HEK293 (cell line): ENCODE data around the gene PDXK.

Experiments
- BCL6B ChIP-seq: fragments of 450-650 bp; formaldehyde crosslinking; IDR thresholded peaks from 2 replicates; pipeline ENCODE4 v1.5.1; 2017; ENCODE audit warnings: missing biosample characterization, missing genetic modification characterization
- GFI1B ChIP-seq: fragments of 450-650 bp; formaldehyde crosslinking; IDR thresholded peaks from 2 replicates; pipeline ENCODE4 v1.5.1; 2016; ENCODE audit warnings: missing biosample characterization, missing genetic modification characterization
- KLF1 ChIP-seq: fragments of 450-650 bp; formaldehyde crosslinking; IDR thresholded peaks from 2 replicates; pipeline ENCODE4 v1.5.1; 2016; ENCODE audit warnings: missing biosample characterization, missing genetic modification characterization
- RBAK ChIP-seq: fragments of 450-650 bp; formaldehyde crosslinking; IDR thresholded peaks from 2 replicates; pipeline ENCODE4 v1.5.1; 2016; ENCODE audit warnings: missing biosample characterization, missing genetic modification characterization
- SP3 ChIP-seq: fragments of 450-650 bp; formaldehyde crosslinking; IDR thresholded peaks from 2 replicates; pipeline ENCODE4 v1.5.1; 2016; ENCODE audit warnings: missing biosample characterization, missing genetic modification characterization
- ZBTB17 ChIP-seq: fragments of 450-650 bp; formaldehyde crosslinking; IDR thresholded peaks from 2 replicates; pipeline ENCODE4 v1.5.1; 2016; ENCODE audit warnings: missing biosample characterization, missing genetic modification characterization
- ZBTB20 ChIP-seq: fragments of 450-650 bp; formaldehyde crosslinking; IDR thresholded peaks from 2 replicates; pipeline ENCODE4 v1.5.1; 2016; ENCODE audit warnings: missing biosample characterization, missing genetic modification characterization
- ZBTB7A ChIP-seq: fragments of 450-650 bp; formaldehyde crosslinking; IDR thresholded peaks from 2 replicates; pipeline ENCODE4 v1.5.1; 2016; ENCODE audit warnings: low read depth, missing biosample characterization, missing genetic modification characterization
- ZFP69B ChIP-seq: fragments of 450-650 bp; formaldehyde crosslinking; IDR thresholded peaks from 2 replicates; pipeline ENCODE4 v1.5.1; 2016; ENCODE audit warnings: missing biosample characterization, missing genetic modification characterization
- ZIC2 ChIP-seq: fragments of 450-650 bp; formaldehyde crosslinking; IDR thresholded peaks from 2 replicates; pipeline ENCODE4 v1.5.1; 2016; ENCODE audit warnings: missing biosample characterization, missing genetic modification characterization
- ZNF114 ChIP-seq: fragments of 450-650 bp; formaldehyde crosslinking; IDR thresholded peaks from 2 replicates; pipeline ENCODE4 v1.5.0; 2017; ENCODE audit warnings: missing biosample characterization, missing genetic modification characterization
- ZNF121 ChIP-seq: fragments of 450-650 bp; formaldehyde crosslinking; IDR thresholded peaks from 2 replicates; pipeline ENCODE4 v1.5.1; 2016; ENCODE audit warnings: missing biosample characterization, missing genetic modification characterization
- ZNF169 ChIP-seq: fragments of 450-650 bp; formaldehyde crosslinking; IDR thresholded peaks from 2 replicates; pipeline ENCODE4 v1.5.1; 2016; ENCODE audit warnings: missing biosample characterization, missing genetic modification characterization
- ZNF350 ChIP-seq: fragments of 450-650 bp; formaldehyde crosslinking; IDR thresholded peaks from 2 replicates; pipeline ENCODE4 v1.5.0; 2017; ENCODE audit warnings: missing biosample characterization, mild to moderate bottlenecking, missing genetic modification characterization
- ZNF394 ChIP-seq: fragments of 450-650 bp; formaldehyde crosslinking; IDR thresholded peaks from 2 replicates; pipeline ENCODE4 v1.5.1; 2016; ENCODE audit warnings: missing biosample characterization, missing genetic modification characterization, mild to moderate bottlenecking, moderate library complexity, borderline replicate concordance
- ZNF473 ChIP-seq: fragments of 450-650 bp; formaldehyde crosslinking; IDR thresholded peaks from 2 replicates; pipeline ENCODE4 v1.5.1; 2017; ENCODE audit warnings: missing biosample characterization, missing genetic modification characterization
- ZNF518A ChIP-seq: fragments of 450-650 bp; formaldehyde crosslinking; conservative IDR thresholded peaks from 2 replicates; pipeline ENCODE4 v1.5.1; 2016; ENCODE audit warnings: low read depth, missing biosample characterization, missing genetic modification characterization
- ZNF548 ChIP-seq: fragments of 450-650 bp; formaldehyde crosslinking; IDR thresholded peaks from 2 replicates; pipeline ENCODE4 v1.5.1; 2016; ENCODE audit warnings: missing biosample characterization, missing genetic modification characterization
- ZNF558 ChIP-seq: fragments of 450-650 bp; formaldehyde crosslinking; IDR thresholded peaks from 2 replicates; pipeline ENCODE4 v1.5.1; 2016; ENCODE audit warnings: missing biosample characterization, missing genetic modification characterization
- ZNF561 ChIP-seq: fragments of 450-650 bp; IDR thresholded peaks from 2 replicates; pipeline ENCODE4 v1.5.1; 2018; ENCODE audit warnings: missing biosample characterization, missing genetic modification characterization, borderline replicate concordance
- ZNF571 ChIP-seq: fragments of 450-650 bp; formaldehyde crosslinking; IDR thresholded peaks from 2 replicates; pipeline ENCODE4 v1.5.0; 2017; ENCODE audit warnings: missing biosample characterization, missing genetic modification characterization
- ZNF580 ChIP-seq: fragments of 450-650 bp; formaldehyde crosslinking; IDR thresholded peaks from 2 replicates; pipeline ENCODE4 v1.5.1; 2016; ENCODE audit warnings: missing biosample characterization, missing genetic modification characterization
- ZNF645 ChIP-seq: fragments of 450-650 bp; formaldehyde crosslinking; IDR thresholded peaks from 2 replicates; pipeline ENCODE4; 2016; ENCODE audit warnings: missing biosample characterization, missing genetic modification characterization
- ZNF660 ChIP-seq: fragments of 450-650 bp; IDR thresholded peaks from 2 replicates; pipeline ENCODE4 v1.5.1; 2018; ENCODE audit warnings: missing biosample characterization, mild to moderate bottlenecking, missing genetic modification characterization
- ZNF664 ChIP-seq: fragments of 450-650 bp; formaldehyde crosslinking; IDR thresholded peaks from 2 replicates; pipeline ENCODE4 v1.5.1; 2016; ENCODE audit warnings: missing biosample characterization, missing genetic modification characterization
- ZNF707 ChIP-seq: fragments of 450-650 bp; formaldehyde crosslinking; IDR thresholded peaks from 2 replicates; pipeline ENCODE4 v1.5.1; 2016; ENCODE audit warnings: missing biosample characterization, missing genetic modification characterization
- ZNF76 ChIP-seq: fragments of 450-650 bp; formaldehyde crosslinking; IDR thresholded peaks from 2 replicates; pipeline ENCODE4; 2016; ENCODE audit warnings: low read depth, missing biosample characterization, missing genetic modification characterization, borderline replicate concordance
- ZNF768 ChIP-seq: fragments of 450-650 bp; formaldehyde crosslinking; IDR thresholded peaks from 2 replicates; pipeline ENCODE4 v1.5.1; 2018; ENCODE audit warnings: missing biosample characterization, mild to moderate bottlenecking, missing genetic modification characterization
- ZNF776 ChIP-seq: fragments of 450-650 bp; formaldehyde crosslinking; IDR thresholded peaks from 2 replicates; pipeline ENCODE4 v1.5.0; 2017; ENCODE audit warnings: missing biosample characterization, missing genetic modification characterization, borderline replicate concordance
- ZNF785 ChIP-seq: fragments of 450-650 bp; formaldehyde crosslinking; IDR thresholded peaks from 2 replicates; pipeline ENCODE4 v1.5.1; 2016; ENCODE audit warnings: missing biosample characterization, missing genetic modification characterization
- ZNF792 ChIP-seq: fragments of 450-650 bp; formaldehyde crosslinking; IDR thresholded peaks from 2 replicates; pipeline ENCODE4 v1.5.1; 2016; ENCODE audit warnings: missing biosample characterization, missing genetic modification characterization
- TF ChIP-seq, protein P1 (sequence below): fragments of 450-650 bp; formaldehyde crosslinking; IDR thresholded peaks from 2 replicates; pipeline ENCODE4 v1.5.1; 2017; ENCODE audit warnings: missing biosample characterization, missing genetic modification characterization

PDXK gene

DNA sequence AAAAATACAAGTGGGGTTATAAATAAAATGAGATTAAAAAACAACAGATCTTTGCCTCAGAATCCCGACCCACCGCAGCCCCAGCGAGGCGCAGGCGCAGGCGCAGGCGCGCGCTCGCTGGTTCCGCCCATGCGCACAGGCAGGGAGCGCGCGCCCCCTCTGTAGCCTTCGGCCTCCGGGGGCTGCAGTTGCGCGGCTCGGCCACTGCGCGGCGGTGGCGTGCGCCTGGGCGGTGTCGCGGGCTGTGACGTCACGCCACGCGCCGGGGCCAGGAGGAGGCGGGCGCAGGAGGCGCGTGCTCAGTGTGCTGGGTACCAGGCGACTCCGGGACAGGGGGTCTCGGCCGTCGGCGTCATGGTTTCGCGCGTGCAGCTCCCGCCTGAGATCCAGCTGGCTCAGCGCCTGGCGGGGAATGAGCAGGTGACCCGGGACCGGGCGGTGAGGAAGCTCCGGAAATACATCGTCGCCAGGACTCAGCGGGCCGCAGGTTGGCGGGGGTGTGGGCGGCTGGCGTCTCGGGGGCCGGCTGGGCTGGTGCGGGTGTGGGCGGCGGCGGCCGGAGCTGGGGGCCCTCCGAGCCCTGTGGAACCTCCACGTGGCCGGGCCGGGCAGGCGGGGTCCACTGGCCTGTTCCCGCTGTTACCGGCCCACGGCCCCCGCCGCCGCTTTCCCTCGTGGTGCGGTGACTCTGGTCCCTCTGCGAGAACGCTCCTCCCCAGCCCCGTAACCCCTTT is 70.5 kb downstream of the PDXK start, which contains the start of gene RRP1 (continued):
- TF ChIP-seq ZNF518A (no peak), ZBTB7A (tag by site-specific recombination) (peak; percentile 63; the same call in 1 of the 2 replicates), ZNF473 (tag by site-specific recombination) (no peak), ZNF664 (tag by site-specific recombination) (no peak), ZIC2 (tag by site-specific recombination) (peak; percentile 78), ZNF776 (no peak), ZNF76 (peak; percentile 76; the same call in 1 of the 2 replicates), ZBTB17 (tag by site-specific recombination) (0 out of 2 replicates have a peak, but pooled peaks have one; percentile 1), ZNF707 (tag by site-specific recombination) (no peak), ZNF580 (tag by site-specific recombination) (no peak), SP3 (tag by site-specific recombination) (peak; percentile 70), GFI1B (no peak), ZNF121 (tag by site-specific recombination) (no peak), ZNF548 (tag by site-specific recombination) (no peak), ZNF561 (peak; percentile 96), ZNF660 (tag by site-specific recombination) (no peak; the same call in 1 of the 2 replicates), ZNF645 (tag by site-specific recombination) (no peak), ZNF785 (tag by site-specific recombination) (no peak; the same call in 1 of the 2 replicates), KLF1 (tag by site-specific recombination) (peak; percentile 2; the same call in 1 of the 2 replicates), ZFP69B (no peak), RBAK (tag by site-specific recombination) (no peak), BCL6B (tag by site-specific recombination) (no peak), ZNF558 (tag by site-specific recombination) (no peak), ZNF350 (no peak), ZNF768 (tag by site-specific recombination) (no peak), ZNF114 (tag by site-specific recombination) (no peak), ZBTB20 (peak; percentile 57; the same call in 1 of the 2 replicates), ZNF394 (no peak), ZNF571 (no peak), ZNF792 (no peak), ZNF169 (tag by site-specific recombination) (0 out of 2 replicates have a peak, but pooled peaks have one; percentile 60)
- TF ChIP-seq, protein P1, sequence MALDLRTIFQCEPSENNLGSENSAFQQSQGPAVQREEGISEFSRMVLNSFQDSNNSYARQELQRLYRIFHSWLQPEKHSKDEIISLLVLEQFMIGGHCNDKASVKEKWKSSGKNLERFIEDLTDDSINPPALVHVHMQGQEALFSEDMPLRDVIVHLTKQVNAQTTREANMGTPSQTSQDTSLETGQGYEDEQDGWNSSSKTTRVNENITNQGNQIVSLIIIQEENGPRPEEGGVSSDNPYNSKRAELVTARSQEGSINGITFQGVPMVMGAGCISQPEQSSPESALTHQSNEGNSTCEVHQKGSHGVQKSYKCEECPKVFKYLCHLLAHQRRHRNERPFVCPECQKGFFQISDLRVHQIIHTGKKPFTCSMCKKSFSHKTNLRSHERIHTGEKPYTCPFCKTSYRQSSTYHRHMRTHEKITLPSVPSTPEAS, result no peak
